DMS53 treated with DMSO at 0.1 percent for 48 hours (cell line): ENCODE results near the gene MED29.

Experiments
- DNase-seq: peaks from one replicate; lab custom pipeline; 2025; ENCODE audit not compliant: unreplicated experiment; lab: John Stamatoyannopoulos, UW

The MED29 gene

DNA sequence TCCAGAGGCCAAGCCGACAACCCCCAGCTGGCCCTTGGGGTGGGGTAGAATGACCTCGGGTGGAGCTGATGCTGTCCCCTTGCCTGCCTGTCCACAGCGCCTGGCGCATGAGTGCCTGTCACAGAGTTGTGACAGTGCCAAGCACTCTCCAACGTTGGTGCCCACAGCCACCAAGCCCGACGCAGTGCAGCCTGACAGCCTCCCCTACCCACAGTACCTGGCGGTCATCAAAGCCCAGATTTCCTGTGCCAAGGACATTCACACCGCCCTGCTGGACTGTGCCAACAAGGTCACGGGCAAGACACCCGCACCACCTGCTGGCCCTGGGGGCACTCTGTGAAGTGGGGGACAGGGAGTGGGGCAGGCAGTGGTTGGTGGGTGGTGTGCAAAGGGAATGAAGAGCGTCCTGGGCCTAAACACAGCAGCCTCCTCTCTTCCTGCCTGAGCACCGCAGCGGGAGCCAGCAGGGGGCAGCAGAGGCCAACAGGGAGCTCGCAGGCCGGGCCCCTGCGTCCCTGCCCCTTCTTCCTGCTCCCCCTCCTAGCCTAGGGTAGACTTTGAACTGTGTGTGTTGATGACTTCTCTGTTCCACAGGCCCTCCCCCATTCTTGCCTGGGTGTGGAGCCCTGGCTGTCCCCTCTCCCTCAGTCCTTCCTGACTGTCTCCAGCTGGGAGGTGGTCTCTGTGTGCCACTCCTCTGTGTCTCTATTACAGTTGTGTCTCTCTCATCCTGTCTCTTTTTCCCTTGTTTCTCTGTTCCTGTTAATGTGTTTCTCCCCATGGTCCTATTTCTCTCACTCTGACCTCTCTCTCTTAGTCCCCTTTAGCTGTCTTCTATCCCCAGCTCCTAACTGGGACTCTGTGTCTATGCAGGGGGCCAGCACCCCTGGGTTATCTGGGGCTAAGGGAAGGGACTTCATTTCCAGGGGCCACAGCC is 6.5 kb downstream of the MED29 start:
- peak; percentile 82 for DNase-seq

DNA sequence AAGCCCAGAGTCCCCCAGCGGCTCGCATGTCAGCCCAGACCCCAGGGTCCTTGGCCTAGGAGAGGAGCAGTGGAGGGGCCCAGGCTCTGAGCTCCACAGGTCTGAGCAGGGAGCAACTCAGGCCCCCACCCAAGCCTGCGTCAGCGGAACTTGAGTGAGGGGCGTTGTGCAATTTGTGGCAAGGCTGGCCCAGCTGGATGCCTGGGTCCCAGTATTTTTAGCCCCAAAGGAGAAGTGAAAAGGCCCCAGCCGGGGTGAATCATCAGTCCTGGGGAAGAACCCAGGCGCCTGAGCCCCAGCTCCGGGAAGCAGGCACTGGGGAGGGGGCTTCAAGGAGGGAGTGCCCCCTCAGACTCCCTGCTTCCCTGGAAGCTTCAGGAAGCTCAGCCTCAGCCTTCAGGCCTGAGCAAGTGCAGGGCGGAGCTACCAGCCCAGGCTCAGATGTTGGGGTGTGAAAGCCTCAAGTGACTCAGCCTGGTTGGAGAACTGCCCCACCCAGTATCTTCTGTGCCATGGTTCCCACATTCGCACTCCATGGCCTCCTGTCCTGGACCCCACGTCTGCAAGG is 7.2 kb downstream of the MED29 start:
- no peak for DNase-seq

DNA sequence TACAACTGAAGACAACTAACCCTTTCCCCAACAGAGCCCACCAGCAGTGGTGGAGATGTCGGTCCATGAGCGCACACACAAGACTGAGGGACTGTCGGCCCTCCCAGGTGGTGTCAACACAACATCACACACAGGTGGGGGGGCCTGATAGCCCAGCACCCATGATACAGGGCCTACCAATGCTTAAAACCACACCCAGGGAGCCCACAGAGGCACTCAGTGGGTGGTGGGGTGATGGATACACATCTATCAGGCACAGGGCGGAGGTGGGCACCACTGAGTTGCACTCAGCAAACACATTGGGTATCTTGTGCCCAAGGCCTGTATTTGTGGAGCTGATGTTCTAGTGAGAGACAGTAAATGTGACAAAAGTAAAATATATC is 8.5 kb downstream of the MED29 start:
- no peak for DNase-seq

DNA sequence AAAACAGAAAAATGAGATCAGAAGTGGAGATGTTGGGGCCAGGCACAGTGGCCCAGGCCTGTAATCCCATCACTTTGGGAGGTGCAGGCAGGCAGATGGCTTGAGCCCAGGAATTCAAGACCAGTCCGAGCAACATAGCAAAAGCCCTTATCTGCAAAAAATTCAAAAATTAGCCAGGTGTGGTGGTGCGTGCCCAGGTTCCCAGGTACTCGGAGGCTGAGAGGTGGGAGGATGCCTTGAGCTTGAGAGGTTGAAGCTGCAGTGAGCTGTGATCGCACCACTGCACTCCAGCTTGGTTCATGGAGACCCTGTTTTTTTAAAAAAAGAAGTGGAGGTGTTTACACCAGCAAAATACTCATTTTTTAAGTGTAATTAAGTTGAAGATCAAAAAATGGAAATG is 8.9 kb downstream of the MED29 start:
- no peak for DNase-seq

DNA sequence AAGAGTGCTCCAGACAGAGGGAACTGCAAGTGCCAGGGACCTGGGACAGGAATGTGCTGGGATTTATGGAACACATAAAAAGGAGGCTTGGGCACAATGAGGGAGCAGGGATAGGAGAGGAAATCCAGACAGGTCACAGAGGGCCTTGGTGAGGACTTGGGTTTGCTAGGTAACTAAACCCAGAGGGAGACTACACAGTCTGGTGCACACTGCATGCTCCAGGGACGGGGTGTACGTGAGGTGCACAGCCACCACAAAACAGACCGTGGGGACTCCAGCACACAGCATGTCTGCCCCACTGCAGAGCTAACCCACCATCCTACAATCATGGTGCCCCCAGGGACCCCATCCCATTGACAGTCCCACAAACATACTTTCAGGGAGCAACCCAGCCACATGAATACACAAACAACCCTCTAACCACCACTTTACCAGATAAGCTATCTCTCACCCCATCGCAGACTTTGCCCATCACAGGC is 9.9 kb downstream of the MED29 start:
- DNase-seq = no peak

DNA sequence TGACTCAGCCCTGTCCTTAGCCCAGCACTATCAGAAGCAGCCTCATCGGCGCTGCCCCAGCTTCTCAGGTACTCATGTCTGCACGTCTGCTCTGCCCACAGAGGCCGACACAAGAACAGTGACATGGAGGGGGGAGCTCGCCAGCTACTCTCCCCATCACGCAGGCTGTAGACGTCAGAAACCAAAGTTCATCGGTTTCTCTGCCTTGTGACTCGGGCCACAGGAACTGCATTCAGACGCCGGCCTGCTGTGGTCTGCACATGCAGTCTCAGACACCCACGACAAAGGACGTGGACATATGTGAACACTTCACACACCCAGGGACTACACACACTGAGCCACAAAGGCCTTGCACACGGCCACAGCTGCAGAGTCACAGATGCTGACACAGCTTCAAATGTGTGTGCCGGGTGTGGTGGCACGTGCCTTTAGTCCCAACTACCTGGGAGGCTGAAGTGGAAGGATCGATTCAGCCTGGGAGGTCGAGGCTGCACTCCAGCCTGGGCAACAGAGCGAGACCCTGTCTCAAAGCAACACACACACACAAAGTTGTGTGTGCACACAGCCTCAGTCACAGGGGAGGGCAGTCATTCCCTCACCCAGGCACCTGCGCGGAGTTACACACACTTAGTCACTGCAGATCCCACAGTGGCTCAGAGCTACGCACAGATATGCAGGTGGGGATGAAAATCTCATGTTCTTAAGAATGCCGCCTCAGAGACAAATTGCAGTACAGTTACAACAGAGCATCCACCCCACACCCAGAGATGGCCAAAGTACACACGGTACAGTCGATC is 10.6 kb downstream of the MED29 start:
- peak; percentile 53 for DNase-seq

DNA sequence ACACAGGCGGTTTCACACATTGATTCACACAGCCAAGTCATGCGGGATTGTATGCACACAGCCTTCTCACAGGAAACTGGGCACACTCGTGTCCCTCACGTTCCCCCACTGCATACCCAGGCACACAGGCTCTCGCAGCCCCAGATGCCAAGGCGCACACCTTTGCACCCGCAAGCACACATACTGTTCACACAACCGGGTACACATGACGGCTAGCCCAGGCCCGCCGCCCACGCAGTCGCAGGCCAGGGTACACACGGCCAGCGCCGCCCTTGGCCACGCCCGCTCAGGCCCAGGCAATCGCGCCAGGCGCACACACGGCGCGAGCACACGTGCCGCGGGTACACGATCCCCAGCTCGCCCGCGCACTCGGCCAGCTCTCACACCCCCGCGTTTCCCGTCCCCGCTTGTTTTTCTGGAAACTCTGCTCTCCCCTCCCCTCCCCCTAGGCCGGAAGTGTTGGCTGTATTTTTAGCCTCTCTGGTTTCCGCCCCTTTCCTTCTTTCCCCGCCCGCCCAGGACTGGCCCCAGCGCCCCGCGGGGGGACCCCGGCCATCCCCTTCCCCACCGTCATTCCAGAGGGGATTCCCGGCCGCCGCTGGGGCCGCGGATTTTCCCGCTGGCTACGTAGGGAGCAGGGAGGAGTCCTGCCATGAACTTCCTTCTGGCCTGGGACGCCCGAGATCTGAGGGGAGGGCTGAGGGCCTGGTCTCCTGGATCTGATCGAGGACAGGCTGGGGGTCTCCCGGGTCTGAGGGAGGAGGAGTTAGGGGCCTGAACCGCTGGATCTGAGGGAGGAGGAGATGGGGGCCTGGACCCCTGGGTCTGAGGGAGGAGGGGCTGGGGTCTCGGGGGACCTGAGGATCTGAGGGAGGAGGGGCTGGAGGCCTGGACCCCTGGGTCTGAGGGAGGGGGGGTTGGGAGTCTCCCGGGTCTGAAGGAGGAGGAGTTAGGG is 11.4 kb downstream of the MED29 start:
- peak; percentile 74 for DNase-seq

DNA sequence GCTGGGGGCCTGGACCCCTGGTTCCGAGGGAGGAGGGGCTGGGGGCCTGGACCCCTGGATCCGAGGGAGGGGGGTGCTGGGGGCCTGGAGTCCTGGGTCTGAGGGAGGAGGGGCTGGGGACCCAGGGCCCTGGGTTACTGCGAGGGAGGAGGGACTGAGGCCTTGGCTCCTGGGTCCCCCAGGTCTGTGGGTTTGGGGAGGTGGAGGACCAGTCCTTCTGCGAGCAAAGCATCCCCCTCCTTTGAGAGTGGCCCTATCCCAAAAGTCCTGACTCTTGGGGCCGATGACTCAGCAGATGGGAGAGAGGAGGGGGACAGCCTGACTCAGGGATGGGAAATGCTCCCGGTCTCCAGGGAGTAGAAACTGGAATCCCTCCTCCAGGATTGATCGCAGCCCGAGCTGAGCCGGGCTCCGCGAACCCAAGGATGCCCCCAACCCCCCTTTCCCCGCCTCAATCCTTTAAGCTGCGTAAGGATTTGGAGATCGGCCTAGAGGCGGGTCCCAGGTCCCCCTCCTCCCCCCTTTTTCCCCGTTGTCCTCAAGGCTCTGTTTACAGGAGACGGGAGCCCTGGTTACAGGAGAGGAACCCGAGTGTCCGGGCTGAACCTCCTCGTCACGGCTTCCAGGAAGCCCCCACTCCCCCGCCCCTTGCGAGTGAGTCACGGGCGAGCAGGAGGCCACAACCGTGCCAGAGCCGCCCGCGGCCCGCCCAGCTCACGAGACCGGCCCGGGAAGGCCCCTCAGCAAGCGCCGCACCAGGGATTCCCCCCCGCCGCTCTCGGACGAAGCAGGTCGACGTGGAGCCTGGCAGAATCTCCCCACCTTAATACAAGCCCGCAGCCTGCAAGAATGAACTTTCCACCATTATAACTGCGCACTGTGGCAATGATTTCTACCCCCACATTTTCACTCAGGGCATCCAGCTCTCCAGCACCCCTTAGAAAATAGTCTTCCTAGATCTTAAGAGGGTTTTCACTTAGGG is 12.4 kb downstream of the MED29 start:
- DNase-seq = peak; percentile 94

DNA sequence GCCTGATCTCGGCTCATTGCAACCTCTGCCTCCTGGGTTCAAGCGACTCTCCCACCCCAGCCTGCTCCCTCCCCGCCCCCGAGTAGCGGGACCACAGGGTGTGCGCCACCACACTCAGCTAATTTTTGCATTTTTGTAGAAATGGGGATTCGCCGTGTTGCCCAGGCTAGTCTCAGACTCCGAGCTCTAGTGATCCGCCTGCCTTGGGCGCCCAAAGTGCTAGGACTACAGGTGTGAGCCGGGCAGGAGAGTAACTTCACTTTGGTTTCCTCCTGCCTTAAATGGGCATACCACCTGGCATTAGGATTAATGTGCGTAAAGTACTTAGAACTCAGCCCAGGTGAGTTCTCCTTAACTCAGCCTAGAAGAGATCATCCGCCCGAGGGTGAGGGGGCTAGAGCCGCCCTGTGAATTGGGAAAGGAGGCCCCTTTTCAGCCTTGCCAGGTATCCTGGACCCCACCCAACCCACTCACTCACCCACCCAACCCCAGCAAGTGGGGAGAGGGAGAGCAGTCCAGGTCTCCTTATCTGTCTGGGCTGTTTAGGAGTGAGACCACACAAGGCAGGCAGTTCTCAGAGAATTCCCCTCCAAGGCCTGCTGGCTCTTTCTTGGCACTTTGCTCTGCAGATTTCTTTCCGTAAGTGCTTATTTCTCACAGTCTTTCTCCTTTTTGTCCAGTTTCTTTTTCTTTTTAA is 14.2 kb downstream of the MED29 start:
- DNase-seq = peak; percentile 21

DNA sequence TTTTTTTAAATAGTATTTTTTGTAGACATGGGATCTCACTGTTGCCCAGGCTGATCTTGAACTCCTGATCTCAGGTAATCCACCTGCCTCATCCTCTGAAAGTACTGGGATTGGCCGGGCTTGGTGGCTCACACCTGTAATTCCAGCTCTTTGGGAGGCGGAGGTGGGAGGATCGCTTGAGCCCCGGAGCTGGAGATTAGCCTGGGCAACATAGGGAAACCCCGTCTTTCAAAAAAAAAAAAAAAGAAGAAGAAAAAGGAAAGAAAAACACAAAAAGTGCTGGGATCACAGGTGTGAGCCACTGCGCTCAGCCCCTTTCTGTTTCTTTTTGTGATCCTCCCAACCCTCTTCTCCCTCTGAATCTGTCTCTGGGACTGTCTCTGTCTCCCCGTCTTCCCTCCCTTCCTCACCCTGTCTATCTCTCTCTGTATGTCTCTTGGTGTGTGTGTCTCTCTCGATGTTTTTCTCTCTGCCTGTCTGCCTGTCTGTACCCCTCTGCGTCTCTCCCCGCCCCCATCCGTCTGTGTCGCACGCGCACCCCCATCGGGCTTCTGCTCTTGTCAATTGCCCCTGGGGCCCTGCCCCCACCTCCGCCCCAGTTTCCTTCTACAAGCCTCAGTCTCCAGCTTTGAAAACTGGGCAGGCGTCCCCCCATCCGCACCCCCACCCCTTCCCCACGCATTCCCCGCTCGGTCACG is 14.9 kb downstream of the MED29 start:
- no peak for DNase-seq

DNA sequence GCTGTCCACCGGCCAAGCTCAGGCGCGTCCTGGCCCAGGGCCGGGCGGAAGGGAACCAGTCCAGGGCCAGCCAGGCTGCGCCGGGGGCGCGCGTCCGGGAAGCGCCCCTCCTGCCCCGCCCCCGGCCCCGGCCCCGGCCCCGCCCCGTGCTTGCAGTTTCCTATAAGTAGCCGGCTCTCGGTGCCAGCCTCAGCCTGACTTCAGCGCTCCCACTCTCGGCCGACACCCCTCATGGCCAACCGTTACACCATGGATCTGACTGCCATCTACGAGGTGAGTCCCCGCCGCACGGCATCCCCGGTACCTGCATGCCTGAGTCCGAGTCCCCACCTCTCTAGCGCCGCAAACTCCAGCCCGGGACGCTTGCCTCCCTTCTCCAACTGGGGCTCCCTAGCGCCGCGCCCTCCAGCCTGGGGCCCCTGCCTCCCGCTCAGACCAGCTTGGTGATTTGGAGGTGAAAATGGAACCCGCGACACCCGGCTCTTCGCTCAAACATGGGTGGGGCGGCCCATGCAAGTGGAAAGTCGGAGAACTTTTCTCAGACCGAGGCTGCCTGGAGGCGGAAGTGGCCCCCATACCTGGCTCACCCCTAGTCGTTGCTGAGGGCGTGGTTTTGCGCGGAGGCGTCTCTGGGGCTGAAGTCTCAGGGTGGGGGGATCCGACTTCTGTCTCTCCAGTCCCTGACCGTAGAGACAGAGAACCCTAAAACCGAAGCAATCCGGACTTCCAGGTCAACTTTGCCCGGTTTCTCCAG is 15.7 kb downstream of the MED29 start, which contains the start of gene ZFP36:
ZFP36 (plus strand) TSS at position 192 of the 754 bp plus-strand sequence; CDS start at position 250, 58 bp downstream.
- peak; percentile 74 for DNase-seq

DNA sequence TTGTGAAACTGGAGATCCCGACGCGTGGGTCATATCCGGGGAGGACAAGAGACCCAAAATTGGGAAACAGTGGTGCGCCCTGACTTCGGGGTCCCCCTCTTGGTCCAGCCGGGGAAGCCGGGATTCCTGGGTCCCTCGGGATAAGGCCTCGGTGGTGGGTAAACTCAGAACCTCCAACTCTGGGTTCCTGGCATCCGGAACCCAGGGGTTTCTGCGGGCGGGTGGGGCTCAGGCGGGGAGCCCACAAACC is 16.2 kb downstream of the MED29 start:
- DNase-seq = no peak

DNA sequence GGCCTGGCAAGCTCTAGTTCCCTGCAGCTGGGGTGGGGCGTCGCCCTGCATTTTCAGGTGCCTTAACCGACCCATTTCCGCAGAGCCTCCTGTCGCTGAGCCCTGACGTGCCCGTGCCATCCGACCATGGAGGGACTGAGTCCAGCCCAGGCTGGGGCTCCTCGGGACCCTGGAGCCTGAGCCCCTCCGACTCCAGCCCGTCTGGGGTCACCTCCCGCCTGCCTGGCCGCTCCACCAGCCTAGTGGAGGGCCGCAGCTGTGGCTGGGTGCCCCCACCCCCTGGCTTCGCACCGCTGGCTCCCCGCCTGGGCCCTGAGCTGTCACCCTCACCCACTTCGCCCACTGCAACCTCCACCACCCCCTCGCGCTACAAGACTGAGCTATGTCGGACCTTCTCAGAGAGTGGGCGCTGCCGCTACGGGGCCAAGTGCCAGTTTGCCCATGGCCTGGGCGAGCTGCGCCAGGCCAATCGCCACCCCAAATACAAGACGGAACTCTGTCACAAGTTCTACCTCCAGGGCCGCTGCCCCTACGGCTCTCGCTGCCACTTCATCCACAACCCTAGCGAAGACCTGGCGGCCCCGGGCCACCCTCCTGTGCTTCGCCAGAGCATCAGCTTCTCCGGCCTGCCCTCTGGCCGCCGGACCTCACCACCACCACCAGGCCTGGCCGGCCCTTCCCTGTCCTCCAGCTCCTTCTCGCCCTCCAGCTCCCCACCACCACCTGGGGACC is 16.6 kb downstream of the MED29 start:
- DNase-seq = no peak

DNA sequence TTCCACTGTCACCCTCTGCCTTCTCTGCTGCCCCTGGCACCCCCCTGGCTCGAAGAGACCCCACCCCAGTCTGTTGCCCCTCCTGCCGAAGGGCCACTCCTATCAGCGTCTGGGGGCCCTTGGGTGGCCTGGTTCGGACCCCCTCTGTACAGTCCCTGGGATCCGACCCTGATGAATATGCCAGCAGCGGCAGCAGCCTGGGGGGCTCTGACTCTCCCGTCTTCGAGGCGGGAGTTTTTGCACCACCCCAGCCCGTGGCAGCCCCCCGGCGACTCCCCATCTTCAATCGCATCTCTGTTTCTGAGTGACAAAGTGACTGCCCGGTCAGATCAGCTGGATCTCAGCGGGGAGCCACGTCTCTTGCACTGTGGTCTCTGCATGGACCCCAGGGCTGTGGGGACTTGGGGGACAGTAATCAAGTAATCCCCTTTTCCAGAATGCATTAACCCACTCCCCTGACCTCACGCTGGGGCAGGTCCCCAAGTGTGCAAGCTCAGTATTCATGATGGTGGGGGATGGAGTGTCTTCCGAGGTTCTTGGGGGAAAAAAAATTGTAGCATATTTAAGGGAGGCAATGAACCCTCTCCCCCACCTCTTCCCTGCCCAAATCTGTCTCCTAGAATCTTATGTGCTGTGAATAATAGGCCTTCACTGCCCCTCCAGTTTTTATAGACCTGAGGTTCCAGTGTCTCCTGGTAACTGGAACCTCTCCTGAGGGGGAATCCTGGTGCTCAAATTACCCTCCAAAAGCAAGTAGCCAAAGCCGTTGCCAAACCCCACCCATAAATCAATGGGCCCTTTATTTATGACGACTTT is 17.4 kb downstream of the MED29 start:
- DNase-seq = peak; percentile 31

DNA sequence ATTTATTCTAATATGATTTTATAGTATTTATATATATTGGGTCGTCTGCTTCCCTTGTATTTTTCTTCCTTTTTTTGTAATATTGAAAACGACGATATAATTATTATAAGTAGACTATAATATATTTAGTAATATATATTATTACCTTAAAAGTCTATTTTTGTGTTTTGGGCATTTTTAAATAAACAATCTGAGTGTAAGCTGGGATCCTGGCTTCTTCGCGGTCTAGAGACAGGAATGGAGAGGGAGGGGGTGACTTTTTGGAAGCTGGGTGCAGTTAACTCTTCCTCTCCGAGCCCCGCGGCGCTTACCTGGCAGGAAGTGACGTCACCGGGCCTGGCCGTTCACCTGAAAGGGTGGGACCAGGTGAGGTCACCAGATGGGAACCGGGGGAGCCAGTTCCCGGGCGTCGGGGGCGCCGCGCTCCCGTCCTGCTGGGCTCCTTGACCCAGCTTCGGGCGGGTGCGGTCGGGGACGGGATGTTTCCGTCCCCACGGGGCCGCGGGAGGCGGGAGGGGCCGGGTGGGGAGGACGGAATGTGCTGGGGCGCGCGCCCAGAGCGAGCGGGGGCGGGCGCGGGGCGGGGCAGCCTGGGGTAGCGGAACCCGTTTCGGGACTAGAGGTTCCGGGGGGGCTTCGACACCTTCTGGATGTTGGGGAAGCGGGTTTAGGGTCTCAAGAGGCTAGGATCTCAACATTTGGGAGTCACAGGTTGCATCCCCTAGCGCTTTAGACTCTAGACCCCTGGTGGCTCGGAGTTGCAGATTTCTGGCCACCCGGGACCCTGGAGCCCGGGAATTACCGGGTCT is 18.2 kb downstream of the MED29 start:
- peak; percentile 92 for DNase-seq
